HTR-8/SVneo (cell line): ENCODE measurements around the gene TXNDC11.

Source experiments
- DNase-seq: peaks from one replicate; pipeline ENCODE4 v3.0.0; 2011; ENCODE audit warnings: low spot score, mixed read lengths; ENCODE audit not compliant: insufficient read length
- FAIRE-seq: peaks from 2 replicates; lab custom pipeline; 2011; peaks lifted over from hg19 to GRCh38; lab: Jason Lieb, UNC

TXNDC11 gene

DNA sequence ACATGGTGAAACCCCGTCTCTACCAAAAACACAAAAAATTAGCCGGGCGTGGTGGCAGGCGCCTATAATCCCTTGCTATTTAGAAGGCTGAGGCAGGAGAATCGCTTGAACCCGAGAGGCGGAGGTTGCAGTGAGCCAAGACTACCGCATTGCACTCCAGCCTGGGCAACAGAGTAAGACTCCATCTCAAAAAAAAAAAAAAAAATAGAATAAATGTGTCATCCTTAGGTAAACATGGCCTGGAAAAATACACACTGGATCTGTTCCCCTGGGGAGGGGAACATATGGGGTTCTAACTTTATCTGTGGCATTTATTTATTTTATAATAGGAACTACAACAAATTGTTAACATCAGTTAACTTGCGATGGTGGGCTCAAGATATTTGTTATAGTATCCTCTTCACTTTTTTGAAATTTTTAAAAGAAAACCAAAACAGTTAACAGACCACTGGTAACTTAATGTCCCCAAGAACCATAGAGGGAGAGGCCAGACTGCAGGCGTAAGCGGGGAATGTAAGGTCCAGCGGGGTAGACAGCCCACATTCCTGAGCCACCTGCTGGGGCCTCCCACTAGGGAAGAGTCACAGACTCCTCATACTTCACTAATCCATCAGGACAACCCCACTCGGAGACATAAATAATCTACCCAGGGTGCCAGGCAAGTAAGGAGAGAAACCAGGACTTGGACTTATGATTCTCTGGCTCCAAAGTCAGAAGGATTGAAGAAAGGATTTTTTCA, 12.5 kb upstream of the TXNDC11 start:
- DNase-seq (no peak), FAIRE-seq (no peak)

DNA sequence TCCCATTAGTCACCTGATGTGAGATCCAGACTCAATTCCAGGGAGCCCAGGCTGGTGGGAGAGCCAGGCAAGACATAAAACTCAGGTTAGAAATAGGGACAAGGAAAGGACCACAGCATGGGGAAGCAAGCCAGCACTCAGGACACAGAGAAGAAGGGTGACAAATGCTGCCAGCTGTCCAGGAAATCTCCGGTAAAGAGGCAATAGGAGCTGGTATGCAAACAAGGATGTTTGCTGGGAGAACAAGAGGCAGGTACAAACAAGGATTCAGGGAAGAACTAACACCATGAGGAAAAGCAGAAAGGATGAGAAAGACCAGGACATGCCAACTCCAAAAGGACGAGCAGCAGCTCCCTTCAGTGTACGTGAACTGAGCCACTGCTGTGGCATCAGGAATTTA, 10.2 kb upstream of the TXNDC11 start:
- no peak for FAIRE-seq
- no peak for DNase-seq

DNA sequence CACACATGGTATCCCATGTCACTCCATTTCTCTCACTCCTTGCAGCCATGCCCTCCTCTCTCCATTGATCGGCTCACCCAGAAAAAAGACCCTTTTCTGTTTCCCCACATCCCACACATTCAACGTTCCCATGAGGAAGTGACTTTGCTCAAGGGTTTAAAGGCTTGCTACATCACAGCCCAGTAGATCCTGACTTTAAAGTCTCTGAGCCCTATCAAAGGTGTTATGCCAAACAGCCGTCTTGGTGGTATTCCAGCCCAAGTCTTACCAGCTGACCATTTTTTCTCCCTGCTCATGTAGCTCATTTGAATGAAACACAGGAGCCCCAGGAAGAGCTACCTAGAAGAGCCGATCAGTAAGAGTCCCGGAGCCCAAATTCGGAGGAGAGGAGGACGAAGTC, 7.4 kb upstream of the TXNDC11 start:
- no peak for DNase-seq
- no peak for FAIRE-seq

DNA sequence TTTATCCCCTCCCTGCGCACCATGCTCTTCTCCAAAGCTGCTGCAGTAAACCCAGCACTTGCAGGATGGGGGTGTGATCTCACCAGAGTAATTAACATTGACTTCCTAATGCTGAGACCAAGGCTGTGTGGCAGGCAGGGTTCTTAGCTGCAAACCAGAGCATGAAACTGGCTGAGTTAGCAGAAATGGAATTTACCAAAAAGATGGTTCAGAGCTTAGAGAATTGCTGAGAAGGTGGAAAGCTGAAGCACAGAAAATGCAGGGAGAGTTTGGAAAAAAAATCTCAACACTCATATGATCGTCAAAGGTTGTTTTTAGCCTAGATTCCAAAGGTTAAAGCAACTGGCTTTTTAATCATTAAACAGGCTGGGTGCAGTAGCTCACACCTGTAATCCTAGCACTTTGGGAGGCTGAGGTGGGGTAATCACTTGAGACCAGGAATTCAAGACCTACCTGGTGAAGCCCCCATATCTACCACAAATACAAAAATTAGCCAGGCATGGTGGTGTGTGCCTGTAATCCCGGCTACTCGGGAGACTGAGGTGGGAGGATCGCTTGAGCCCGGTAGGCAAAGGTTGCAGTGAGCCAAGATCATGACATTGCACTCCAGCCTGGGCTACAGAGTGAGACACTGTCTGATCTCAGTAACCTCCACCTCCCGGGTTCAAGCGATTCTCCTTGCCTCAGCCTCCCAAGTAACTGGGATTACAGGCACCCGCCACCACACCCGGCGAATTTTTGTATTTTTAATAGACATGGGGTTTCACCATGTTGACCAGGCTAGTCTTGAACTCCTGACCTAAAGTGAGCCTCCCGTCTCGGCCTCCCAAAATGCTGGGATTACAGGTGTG, 6.0 kb upstream of the TXNDC11 start:
- FAIRE-seq (no peak), DNase-seq (no peak)

DNA sequence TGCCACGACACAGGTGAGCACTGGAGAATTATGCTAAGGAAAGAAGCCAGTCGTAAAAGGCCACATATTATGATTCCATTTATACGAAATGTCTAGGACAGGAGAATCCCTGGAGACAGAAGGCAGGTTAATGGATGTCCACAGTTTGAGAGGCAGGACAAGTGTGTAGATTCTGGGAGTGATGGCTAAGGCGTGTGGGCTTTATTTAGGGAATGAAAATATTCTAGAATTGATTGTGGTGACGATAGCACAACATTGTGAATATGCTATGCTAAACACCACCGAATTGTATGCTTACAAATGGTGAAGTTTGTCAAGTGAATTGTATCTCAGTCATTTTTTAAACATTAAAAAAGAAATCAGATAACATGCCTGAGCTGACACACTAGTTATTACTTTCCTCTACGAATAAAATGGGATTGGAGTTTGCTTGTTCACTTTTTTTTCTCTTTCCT, 5.3 kb upstream of the TXNDC11 start:
- FAIRE-seq (no peak), DNase-seq (no peak)

DNA sequence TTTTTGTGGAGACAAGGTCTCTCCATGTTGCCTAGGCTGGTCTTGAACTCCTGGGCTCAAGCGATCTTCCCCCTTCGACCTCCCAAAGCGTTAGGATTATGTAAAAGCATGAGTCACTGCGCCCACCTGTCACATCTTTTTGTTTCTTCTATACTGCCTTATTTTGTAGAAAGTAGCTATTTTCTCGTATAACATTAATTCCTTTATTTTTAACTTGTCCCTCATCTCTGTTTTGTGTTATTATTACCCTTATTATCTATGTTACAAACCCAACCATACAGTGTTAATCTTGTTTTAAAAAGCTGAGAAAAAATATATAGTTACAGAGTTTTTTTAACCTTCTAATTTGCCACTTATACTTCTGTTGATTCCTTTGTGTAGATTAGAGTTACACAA, 1.4 kb upstream of the TXNDC11 start:
- FAIRE-seq = no peak

DNA sequence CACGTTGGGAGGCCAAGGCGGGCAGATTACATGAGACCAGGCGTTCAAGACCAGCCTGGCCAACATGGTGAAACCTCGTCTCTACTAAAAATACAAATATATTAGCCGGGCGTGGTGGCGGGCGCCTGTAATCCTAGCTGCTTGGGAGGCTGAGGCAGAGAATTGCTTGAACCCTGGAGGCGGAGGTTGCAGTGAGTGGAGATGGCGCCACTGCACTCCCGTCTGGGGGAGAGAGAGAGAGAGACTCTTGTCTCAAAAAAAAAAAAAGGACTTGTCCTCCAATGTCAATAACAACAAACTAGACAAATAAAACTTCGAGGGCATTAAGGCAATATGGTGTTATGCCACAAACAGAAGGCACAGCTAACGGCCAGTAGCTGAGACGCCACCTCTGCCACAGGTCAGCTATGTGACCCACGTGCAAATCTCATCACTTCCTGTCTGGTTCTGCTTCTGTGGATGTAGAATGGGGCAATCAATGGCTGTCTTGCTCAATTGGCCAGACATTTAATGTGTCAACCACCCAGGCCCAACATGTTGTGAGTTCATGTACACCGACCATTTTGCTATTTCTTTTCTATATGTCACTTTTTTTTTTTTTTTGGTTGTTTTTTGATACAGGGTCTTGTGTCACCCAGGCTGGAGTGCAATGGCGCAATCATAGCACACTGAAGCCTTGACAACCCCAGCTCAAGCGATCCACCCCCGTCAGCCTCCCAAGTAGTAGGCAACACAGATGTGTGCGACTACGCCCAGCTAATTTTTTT, 834 bp upstream of the TXNDC11 start:
- DNase-seq (peak; percentile 18), FAIRE-seq (no peak)

More for the DNA sequence above, 1.4 kb upstream of the TXNDC11 start:
- no peak for DNase-seq

DNA sequence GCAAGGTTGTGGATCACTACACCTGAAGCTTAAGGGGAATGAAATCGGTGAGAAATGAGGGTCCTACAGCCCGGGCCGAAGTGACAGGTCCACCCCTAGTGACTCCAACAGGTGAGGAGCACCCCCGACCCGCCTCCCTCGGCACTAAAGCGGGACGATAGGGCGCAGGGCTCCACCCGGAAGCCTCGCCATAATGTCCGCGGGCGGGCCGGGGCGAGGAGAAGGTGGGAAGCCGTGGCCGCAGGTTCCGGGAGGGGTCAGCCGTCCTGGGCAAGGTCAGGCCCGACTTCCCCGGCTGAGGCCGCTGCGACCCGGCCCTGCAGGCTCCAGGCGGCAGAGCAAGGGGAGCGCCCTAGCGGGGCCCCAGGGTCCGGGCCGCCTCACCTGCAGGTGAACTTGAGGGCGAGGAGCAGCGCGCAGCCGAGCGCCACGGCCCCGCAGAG, 543 bp downstream of the TXNDC11 start:
- no peak for FAIRE-seq
- peak; percentile 29 for DNase-seq

DNA sequence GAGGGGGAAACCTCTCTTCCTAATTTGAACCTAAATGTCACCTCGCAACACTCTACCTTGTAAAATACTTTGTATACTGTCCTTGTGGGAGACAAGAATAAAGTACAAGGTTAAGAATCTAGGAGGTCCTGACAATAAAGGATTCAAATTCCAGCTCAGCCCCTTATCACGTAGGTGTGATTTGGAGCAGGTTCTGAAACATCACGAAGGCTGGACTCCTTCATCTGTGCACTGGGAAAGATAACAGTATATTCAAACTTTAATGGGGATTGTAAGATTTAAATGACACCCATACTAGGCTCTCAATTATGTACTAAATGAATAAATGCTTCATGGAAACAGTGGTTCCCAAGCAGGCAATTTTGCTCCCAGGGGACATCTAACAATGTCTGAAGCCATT, 2.1 kb downstream of the TXNDC11 start:
- no peak for FAIRE-seq
- no peak for DNase-seq

DNA sequence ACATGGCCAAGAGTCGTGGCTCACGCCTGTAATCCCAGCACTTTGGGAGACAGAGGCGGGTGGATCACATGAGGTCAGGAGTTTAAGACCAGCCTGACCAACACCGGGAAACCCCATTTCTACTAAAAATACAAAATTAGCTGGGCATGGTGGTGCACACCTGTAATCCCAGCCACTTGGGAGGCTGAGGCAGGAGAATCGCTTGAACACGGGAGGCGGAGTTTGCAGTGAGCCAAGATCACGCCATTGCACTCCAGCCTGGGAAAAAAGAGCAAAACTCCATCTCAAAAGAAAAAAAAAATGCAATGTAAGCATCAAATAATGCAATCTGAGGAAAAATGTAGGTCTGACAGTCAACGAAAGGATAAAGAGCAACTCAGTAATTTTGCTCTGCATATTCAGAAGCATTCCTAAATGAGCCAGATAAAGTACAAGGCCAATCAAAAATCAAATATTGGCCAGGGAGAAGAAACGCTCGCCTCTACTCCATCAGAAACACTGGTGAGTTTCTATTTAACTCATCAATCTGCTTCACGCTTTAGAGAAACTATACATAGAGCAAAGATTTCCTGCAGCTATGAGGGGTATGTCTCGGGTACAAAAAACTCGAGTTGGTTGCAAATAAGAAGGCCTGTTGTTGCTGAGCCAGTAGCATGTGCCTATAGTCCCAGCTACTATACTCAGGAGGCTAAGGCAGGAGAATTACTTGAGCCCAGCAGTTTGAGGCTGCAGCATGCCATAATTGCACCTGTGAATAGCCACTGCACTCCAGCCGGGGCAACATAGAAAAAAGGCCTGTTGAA, 3.7 kb downstream of the TXNDC11 start:
- no peak for DNase-seq
- FAIRE-seq = no peak

DNA sequence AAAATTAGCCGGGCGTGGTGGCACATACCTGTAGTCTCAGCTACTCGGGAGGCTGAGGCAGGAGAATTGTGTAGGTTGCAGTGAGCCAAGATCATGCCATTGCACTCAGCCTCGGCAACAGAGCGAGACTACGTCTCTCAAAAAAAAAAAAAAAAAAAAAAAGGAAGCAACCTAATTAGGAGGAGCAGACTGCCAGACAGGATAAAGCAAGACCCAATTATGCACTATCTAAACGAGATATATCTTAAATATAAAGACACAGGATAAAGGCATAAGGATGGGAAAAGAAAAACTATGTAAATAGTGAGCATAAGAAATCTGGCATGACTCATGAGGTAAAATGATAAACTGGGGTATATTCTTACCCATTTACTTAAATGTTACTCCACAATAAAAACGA, 4.9 kb downstream of the TXNDC11 start:
- FAIRE-seq = no peak
- DNase-seq = no peak

DNA sequence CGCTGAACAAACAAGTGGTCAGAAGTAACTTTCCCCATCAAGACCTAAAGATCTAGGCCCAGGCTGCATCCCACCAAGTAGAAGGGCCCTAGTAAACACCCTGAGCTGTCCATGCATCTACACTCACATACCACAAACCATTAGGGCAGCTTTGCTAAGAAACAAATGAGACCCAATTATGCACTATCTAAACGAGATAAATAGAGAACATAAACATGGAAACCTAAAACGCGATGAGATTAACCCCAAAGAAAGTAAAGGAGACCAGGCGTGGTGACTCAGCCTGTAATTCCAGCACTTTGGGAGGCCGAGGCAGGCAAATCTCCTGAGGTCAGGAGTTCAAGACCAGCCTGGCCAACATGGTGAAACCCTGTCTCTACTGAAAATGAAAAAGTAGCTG, 5.8 kb downstream of the TXNDC11 start:
- no peak for FAIRE-seq

DNA sequence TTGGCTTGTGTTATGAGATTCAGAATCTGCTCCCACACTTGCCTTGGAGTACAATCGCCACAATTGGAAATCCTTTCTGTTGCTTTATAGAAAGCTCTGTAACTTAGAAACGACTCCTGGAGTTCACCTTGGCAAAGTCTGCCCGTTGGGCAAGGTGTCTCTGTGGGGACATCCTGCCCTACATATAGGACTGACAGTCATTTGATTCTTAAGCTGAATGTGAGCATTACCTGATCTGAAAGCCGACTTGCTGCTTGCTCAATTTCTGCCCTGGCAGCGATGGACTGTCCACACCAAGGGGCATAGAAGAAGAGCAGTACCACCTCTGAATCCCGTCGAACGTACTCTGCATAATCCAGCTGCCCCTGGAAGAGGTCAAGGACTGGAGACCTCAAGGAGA, 6.9 kb downstream of the TXNDC11 start:
- no peak for DNase-seq
- FAIRE-seq = no peak

More for the DNA sequence above, 5.8 kb downstream of the TXNDC11 start:
- DNase-seq = no peak

DNA sequence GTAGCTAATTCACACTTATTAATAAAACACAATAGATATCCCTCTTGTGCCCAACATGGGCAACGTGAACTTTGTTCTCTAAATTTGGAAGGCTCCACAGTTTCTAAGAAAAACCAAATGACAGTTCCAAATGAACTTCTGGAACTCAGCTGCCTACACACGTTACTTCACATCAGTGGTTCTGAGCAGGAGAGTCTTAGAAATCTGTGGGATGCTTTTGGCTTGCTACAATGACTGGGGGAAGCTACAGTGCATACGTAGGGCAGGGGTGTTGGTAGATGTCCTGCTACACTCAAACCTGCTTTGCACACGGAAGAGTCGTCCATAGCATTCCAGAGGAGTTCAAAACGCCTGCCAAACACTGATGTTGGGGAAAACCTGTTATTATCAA, 8.0 kb downstream of the TXNDC11 start:
- no peak for DNase-seq
- no peak for FAIRE-seq

DNA sequence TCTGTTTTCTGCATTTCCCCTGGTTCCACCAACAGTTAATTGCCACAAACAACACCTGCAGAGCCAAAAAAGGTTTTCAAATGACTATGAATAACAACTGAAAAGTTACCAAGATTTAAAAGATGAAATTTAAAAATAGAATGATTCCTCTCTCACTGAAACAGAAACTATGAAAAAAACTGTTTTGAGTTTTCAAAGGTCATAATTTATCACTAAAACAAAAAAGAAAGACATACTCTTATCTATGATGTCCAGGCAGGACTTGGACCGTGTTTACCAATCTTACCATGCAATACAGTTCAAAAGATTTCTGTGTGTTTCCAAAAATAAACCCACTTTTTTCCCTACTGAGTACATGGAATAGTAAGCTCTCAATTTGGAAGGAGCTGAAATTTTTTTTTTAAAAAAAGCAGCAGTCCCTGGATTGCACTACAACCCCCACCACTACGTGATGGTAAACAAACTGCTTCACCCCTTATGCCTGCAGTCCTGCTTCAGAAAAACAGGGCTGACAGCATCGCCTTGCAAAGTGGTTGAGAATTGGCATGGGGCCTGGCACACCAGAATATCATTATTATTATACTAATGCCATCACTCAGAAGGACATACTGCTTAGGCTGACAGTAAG, 8.5 kb downstream of the TXNDC11 start:
- DNase-seq (no peak), FAIRE-seq (no peak)

DNA sequence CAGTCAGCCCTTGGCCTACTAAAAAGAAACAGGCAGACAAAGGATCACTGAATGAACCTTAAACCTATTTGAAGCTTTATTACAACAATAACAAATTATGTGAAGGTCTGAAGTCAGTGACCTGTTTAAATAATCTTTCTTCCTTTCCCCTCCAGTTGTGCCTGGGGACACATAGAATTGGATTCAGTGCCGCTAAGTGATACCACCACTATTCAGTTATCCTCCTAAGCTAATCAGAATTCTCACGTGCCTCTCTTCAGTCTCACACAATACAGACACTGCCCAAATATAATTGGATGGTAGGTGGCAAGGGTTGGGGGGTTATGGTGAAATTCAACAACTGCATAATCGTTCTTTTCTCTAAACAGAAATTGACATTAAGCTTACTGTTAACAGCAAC, 11.4 kb downstream of the TXNDC11 start:
- DNase-seq (no peak), FAIRE-seq (no peak)

DNA sequence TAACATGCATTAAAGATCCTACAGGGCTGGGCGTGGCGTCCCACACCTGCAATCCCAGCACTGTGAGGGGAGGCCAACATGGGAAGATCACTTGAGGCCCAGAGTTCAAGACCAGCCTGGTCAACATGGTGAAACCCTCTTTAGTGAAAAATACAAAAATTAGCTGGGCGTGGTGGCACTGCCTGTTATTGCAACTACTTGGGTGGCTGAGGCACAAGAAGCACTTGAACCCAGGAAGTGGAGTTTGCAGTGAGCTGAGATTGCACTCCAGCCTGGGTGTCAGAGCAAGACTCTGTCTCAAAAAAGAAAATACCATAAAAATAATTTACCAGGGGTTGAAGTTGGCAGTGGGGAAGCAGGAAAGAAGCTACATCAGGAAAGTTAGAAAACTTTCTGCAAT, 12.9 kb downstream of the TXNDC11 start:
- no peak for DNase-seq

DNA sequence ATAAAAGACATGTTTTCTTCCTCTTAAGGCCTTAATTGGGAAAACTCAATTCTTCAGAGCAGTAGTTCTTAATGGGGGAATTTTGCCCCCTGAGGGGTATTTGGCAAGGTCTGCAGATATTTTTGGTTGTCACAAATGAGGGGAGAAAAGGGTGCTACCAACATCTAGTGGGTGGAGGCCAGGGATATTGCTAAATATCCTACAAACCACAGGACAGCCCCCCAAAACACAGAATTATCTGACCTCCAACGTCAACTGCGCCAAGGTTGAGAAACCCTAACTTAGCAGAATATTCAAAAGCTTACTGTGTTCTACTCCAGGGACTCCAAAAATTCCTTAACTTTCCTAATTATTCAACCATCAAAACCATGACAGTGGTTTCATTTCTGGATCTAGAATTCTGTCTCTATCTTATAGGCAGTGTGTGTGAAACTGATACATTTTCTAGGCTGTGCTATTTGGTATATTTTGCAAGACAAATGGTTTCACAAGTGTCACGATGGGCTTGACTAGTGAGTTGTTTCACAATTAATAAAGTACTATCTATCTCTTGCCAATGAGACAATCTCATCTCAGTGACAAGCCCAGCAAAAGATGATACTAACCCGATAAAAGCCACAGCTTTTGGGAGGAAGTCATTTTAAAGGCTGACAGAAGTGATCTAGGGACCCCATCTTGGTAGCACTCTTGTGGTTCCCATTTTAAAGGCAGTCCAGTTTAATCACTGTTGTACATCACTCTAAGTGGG, 14.7 kb downstream of the TXNDC11 start:
- FAIRE-seq = no peak
- DNase-seq = no peak

More for the DNA sequence above, 12.9 kb downstream of the TXNDC11 start:
- FAIRE-seq = no peak

DNA sequence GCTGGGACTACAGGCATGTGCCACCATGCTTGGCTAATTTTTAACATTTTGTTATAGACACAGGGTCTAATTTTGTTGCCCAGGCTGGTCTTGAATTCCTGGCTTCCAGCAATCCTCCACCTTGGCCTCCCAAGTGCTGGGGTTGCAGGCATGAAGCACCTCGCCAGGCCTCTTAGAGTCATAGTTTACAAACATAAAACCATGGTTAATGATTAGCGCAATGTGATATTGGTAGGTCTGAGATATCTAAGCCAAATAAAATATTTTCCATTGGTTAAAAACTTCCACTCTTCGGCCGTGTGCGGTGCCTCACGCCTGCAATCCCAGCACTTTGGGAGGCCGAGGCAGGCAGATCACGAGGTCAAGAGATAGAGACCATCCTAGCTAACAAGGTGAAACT, 16.6 kb downstream of the TXNDC11 start:
- DNase-seq = no peak
- no peak for FAIRE-seq
